Fibroblast of lung (primary cell): ENCODE results near the gene JMJD1C.

Source experiments
- EZH2 ChIP-seq: IDR thresholded peaks from 2 replicates; pipeline ENCODE4 v1.5.1; 2012; ENCODE audit warnings: low read length, control low read depth, mild to moderate bottlenecking; ENCODE audit errors: missing control alignments
- TF ChIP-seq, protein P1 (sequence below), 2 donors: IDR thresholded peaks in 1 of 2; conservative IDR thresholded peaks in 1 of 2; 1 replicate in 1 of 2; 2 replicates in 1 of 2; pipeline ENCODE4 v1.5.1; 2011 to 2012; ENCODE audit warnings: low read length in 2 of 2, control low read depth in 1 of 2, inconsistent platforms in 1 of 2, low read depth in 1 of 2, mild to moderate bottlenecking in 1 of 2

DNA sequence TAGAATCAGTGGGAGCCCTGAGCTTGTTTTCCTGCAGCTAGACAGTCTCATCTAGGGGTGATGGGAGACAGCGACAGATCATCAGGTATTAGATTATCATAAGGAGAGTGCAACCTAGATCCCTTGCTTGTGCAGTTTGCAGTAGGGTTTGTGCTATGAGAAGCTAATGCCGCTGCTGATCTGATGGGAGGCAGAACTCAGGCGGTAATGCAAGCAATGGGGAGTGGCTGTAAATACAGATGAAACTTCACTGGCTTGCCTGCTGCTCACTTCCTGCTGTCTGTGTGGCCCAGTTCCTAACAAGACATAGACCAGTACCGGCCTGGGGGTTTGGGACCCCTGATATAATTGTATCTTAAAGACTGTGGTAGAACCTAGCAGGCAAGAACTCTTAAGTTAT lies 315.0 kb downstream of the JMJD1C start:
- TF ChIP-seq, protein P1, sequence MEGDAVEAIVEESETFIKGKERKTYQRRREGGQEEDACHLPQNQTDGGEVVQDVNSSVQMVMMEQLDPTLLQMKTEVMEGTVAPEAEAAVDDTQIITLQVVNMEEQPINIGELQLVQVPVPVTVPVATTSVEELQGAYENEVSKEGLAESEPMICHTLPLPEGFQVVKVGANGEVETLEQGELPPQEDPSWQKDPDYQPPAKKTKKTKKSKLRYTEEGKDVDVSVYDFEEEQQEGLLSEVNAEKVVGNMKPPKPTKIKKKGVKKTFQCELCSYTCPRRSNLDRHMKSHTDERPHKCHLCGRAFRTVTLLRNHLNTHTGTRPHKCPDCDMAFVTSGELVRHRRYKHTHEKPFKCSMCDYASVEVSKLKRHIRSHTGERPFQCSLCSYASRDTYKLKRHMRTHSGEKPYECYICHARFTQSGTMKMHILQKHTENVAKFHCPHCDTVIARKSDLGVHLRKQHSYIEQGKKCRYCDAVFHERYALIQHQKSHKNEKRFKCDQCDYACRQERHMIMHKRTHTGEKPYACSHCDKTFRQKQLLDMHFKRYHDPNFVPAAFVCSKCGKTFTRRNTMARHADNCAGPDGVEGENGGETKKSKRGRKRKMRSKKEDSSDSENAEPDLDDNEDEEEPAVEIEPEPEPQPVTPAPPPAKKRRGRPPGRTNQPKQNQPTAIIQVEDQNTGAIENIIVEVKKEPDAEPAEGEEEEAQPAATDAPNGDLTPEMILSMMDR (conservative IDR thresholded peaks at IDR 0.05 in 1 of 2, IDR thresholded peaks at IDR 0.05 in 1 of 2; ENCODE audit: low read depth in 1 of 2, low read length in 2 of 2), result no peak
- no peak for TF ChIP-seq EZH2
